Measurements from ENCODE around the gene SCGN. TPM values are rescaled to one million over a fixed set of nuclear protein-coding genes. Genes with fewer than 3 reads are reported as not detected.

SCGN gene
- total and polyA plus RNA-seq, 9 of the 15 experiments (the other 6 are each of a cell fraction or from before 2014, with no cell fraction given) = not detected

DNA sequence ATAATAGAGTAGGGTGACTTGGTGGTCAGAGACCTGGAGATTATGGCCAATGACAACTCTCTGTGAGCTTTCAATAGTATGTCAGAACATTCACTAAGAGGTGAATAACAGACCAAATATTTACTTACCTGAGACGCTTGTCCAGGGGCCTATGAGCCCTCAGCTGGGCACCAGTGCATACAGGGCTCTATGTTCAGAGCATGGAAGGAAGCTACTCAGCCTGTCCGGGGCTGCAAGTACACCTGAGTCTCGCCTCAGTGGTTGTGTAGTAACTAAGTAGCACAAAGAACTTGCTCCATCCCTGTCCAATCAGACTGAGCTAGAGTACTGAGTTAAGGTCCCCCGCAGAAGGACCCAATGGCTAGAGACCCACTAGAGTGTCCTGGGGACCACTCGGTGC, 11.6 kb upstream of the SCGN start:
- POLR2A ChIA-PET = interaction anchor here (0.6 to 1.4 kb wide), 3 partner anchors 11 to 320 kb away, joined by 3 read pairs; no protein-coding TSS in a partner anchor
- in situ Hi-C loops (cut with MboI) = no loop called here
- Histone ChIP-seq H3K79me2 (ENCODE audit: control insufficient read depth, insufficient read depth, low read length) (no peaks in the 10 kb centered on the region), H4K20me1 (replicated peaks; ENCODE audit: control insufficient read depth, insufficient read depth, low read length) (0 out of 2 replicates have a peak, but pooled peaks cover 2% of the 10 kb centered on the region), H3K9me3 (replicated peaks; ENCODE audit: control insufficient read depth, insufficient read depth, low read depth, low read length) (no peaks in the 10 kb centered on the region), H3K4me1 (replicated peaks in 1 of 2; ENCODE audit: control insufficient read depth in 2 of 2, insufficient read depth in 2 of 2, low read length in 2 of 2) (no peaks in the 10 kb centered on the region), H2AFZ (ENCODE audit: low read depth, low read length) (no peak overlapping the region), H3K36me3 (ENCODE audit: control insufficient read depth, insufficient read depth, low read length) (no peaks in the 10 kb centered on the region), H3K4me3 (no peak overlapping the region), H3K9me1 (ENCODE audit: control insufficient read depth, insufficient read depth, low read length) (no peaks in the 10 kb centered on the region), H3K9ac (ENCODE audit: insufficient read depth in 1 of 2, low read depth in 2 of 2, low read length in 2 of 2) (no peak overlapping the region), H3K27ac (ENCODE audit: extremely low read depth, low read depth, low read length) (no peak overlapping the region), H3K4me2 (ENCODE audit: insufficient read depth, low read length) (no peak overlapping the region), H3K27me3 (ENCODE audit: control insufficient read depth in 2 of 2, insufficient read depth in 2 of 2, low read length in 2 of 2) (peaks cover 0 to 5% of the 10 kb centered on the region in 2 experiments; a peak in 1 of 5 replicates)
- FAIRE-seq (no peak), DNase-seq (ENCODE audit: extremely low read depth in 1 of 4, low spot score in 3 of 4) (no peak), ATAC-seq (no peak)
- intact Hi-C loops (cut with micrococcal nuclease) = no loop called here
- CTCF ChIA-PET (ENCODE audit: low intra/inter-chr PET ratio) = no interaction called here
- BruUV-seq (replicated peaks) = no TSS peak
- no peak for TF ChIP-seq DDX20 (tag; IDR thresholded peaks at IDR 0.05; ENCODE audit: low read depth)
- TF ChIP-seq ZNF253 (CRISPR knock-in tag; conservative IDR thresholded peaks at IDR 0.05) = no peak
- no peak for TF ChIP-seq ARID1B (IDR thresholded peaks at IDR 0.05)
- no peak for TF ChIP-seq ZNF197 (CRISPR knock-in tag; IDR thresholded peaks at IDR 0.05; ENCODE audit: low read depth)
- TF ChIP-seq ELF1 (tag; IDR thresholded peaks at IDR 0.05) = no peak
- TF ChIP-seq SIN3A (IDR thresholded peaks at IDR 0.05; ENCODE audit: borderline replicate concordance in 2 of 2, control insufficient read depth in 1 of 2, low read depth in 2 of 2, low read length in 2 of 2) = no peak
- TF ChIP-seq ELF4 (CRISPR knock-in tag; IDR thresholded peaks at IDR 0.05) = no peak
- no peak for TF ChIP-seq GABPA (tag; conservative IDR thresholded peaks at IDR 0.05; ENCODE audit: low read depth)
- WGBS (ENCODE audit: insufficient coverage, low coverage, missing lambda C conversion rate) = 2% methylated on average over 5 of the region's 5 CpGs

All from K562 (cell line).